Endothelial cell of umbilical vein (primary cell): ENCODE data around the gene STAG1. TPM values are rescaled to one million over a fixed set of nuclear protein-coding genes. Genes with fewer than 3 reads are reported as not detected.

Experiments
- BruUV-seq: library from RNA; stranded (reverse); fragments of 400-500 nt; replicated peaks from 2 replicates; lab custom pipeline; 2021; lab: Mats Ljungman, UMichigan
- CTCF ChIA-PET: fragments of 300-600, 350-600 bp; sonication (Branson Sonifier 250); formaldehyde crosslinking; loops from one replicate; lab custom pipeline; 2021; ENCODE audit warnings: antibody characterized with exemption, inconsistent platforms; lab: Charles Lee
- POLR2A ChIA-PET: fragments of 300-600, 350-600 bp; sonication (Branson Sonifier 250); formaldehyde crosslinking; loops from one replicate; lab custom pipeline; 2021; ENCODE audit warnings: antibody characterized with exemption, inconsistent platforms; lab: Charles Lee
- DNase-seq: peaks from one replicate; pipeline ENCODE4 v3.0.0-alpha.2; 2011; ENCODE audit warnings: low read depth, low spot score
- FAIRE-seq: peaks from 2 replicates; lab custom pipeline; 2011; peaks lifted over from hg19 to GRCh38; lab: Jason Lieb, UNC
- H2AFZ ChIP-seq: 2 replicates; pipeline ENCODE4 v1.6.0; 2012; ENCODE audit warnings: low read depth, low read length, control low read depth, inconsistent platforms
- H3K27ac ChIP-seq: 2 replicates; pipeline ENCODE4 v1.5.1; 2011; ENCODE audit warnings: low read depth, mild to moderate bottlenecking, control low read depth, low read length, moderate library complexity; ENCODE audit not compliant: insufficient read depth
- H3K27me3 ChIP-seq, 2 experiments: 2 replicates each; pipeline versions ENCODE4 v1.6.0 to v1.6.1; 2011; ENCODE audit warnings: low read length in 2 of 2, mixed read lengths in 1 of 2; ENCODE audit not compliant: control insufficient read depth in 2 of 2, insufficient read depth in 2 of 2
- H3K36me3 ChIP-seq, 2 experiments: 2 replicates in 1 of 2; 3 replicates in 1 of 2; pipeline ENCODE4 v1.5.1; 2011; ENCODE audit warnings: low read length in 2 of 2, mild to moderate bottlenecking in 1 of 2, moderate library complexity in 1 of 2; ENCODE audit not compliant: control insufficient read depth in 2 of 2, insufficient read depth in 2 of 2; ENCODE audit errors: extremely low read depth in 1 of 2
- H3K4me1 ChIP-seq: 3 replicates; pipeline ENCODE4 v1.5.1; 2011; ENCODE audit warnings: mild to moderate bottlenecking, low read length; ENCODE audit not compliant: control insufficient read depth, insufficient read depth; ENCODE audit errors: extremely low read depth
- H3K4me2 ChIP-seq: 2 replicates; pipeline ENCODE4 v1.6.1; 2011; ENCODE audit warnings: low read length, control low read depth, mixed read lengths; ENCODE audit not compliant: insufficient read depth
- H3K4me3 ChIP-seq, 3 experiments: fragments of 200-600 bp in 1 of 3; sonication (generic), shearing (Covaris generic) in 1 of 3; replicated peaks in 1 of 3; 2 replicates each; pipeline ENCODE4 v1.5.1; 2011 to 2016; ENCODE audit warnings: control low read depth in 3 of 3, low read length in 3 of 3, mild to moderate bottlenecking in 2 of 3, inconsistent platforms in 1 of 3, low read depth in 1 of 3, moderate library complexity in 1 of 3; ENCODE audit not compliant: insufficient read depth in 1 of 3
- H3K79me2 ChIP-seq: 2 replicates; pipeline ENCODE4 v1.6.0; 2012; ENCODE audit warnings: low read length, inconsistent platforms; ENCODE audit not compliant: control insufficient read depth, insufficient read depth
- H3K9ac ChIP-seq: replicated peaks from 2 replicates; pipeline ENCODE3; 2011; ENCODE audit warnings: low read length, control low read depth; ENCODE audit not compliant: insufficient read depth; ENCODE audit errors: extremely low read depth
- H3K9me1 ChIP-seq: replicated peaks from 3 replicates; pipeline ENCODE4 v1.6.0; 2011; ENCODE audit warnings: mild to moderate bottlenecking, low read length; ENCODE audit not compliant: control insufficient read depth, insufficient read depth; ENCODE audit errors: extremely low read depth
- H3K9me3 ChIP-seq: replicated peaks from 2 replicates; pipeline ENCODE4 v1.5.1; 2012; ENCODE audit warnings: low read length, inconsistent platforms; ENCODE audit not compliant: control insufficient read depth, insufficient read depth
- H4K20me1 ChIP-seq: replicated peaks from 2 replicates; pipeline ENCODE3; 2011; ENCODE audit warnings: mild to moderate bottlenecking, low read length; ENCODE audit not compliant: control insufficient read depth, insufficient read depth; ENCODE audit errors: extremely low read depth
- EZH2 ChIP-seq: IDR thresholded peaks from 2 replicates; pipeline ENCODE4 v1.6.1; 2012; ENCODE audit warnings: borderline replicate concordance, low read depth, mild to moderate bottlenecking, moderate library complexity, low read length, inconsistent platforms; ENCODE audit not compliant: severe bottlenecking
- FOS ChIP-seq: IDR thresholded peaks from 2 replicates; pipeline ENCODE4 v1.6.1; 2011; ENCODE audit warnings: mild to moderate bottlenecking, low read length, moderate library complexity, borderline replicate concordance; ENCODE audit not compliant: insufficient read depth
- MYC ChIP-seq: IDR thresholded peaks from one replicate; pipeline ENCODE4 v1.6.1; 2011; ENCODE audit warnings: mild to moderate bottlenecking, low read depth, low read length
- POLR2AphosphoS5 ChIP-seq: IDR thresholded peaks from 2 replicates; pipeline ENCODE4 v1.6.1; 2012; ENCODE audit warnings: low read depth, mild to moderate bottlenecking, control low read depth, low read length, moderate library complexity; ENCODE audit not compliant: insufficient read depth
- dilution Hi-C: fragments of 300-500 bp; cut with MboI; formaldehyde crosslinking; loops from one replicate; pipeline ENCODE4 v1.15.0; 2019; ENCODE audit warnings: low sequenced_read_pairs; ENCODE audit not compliant: extremely low pct_ligation_motif_present
- intact Hi-C: fragments of 100-400 bp; cut with micrococcal nuclease; formaldehyde crosslinking; loops from one replicate; pipeline ENCODE4 v1.10.0; 2022
- polyA plus RNA-seq, 4 experiments: library from polyadenylated mRNA; depleted of rRNA in 3 of 4; stranded (reverse) in 3 of 4; unstranded in 1 of 4; fragments of >200 nt; gene quantifications; 2 replicates each; pipeline versions ENCODE4 v1.2.1 to v1.2.3, GENCODE V29; 2011 to 2012; ENCODE audit warnings: missing spikeins in 1 of 4
- total RNA-seq: library from RNA; stranded (reverse); gene quantifications from 2 replicates; pipeline ENCODE4 v1.2.3, GENCODE V29; 2021
- TF ChIP-seq, protein P1 (sequence below): IDR thresholded peaks from 2 replicates; pipeline ENCODE4 v1.6.1; 2011; ENCODE audit not compliant: insufficient read depth, insufficient read length

STAG1 gene
- total and polyA plus RNA-seq, 2 donors (not counting 3 experiments of a cell fraction or from before 2014, with no cell fraction given), result 7.4 to 42.1 TPM

GRCh38 chr3:136297826-136298225 lies 454.4 kb downstream of the STAG1 start:
- H3K9me3 ChIP-seq, result no peaks in the 10 kb centered on the region
- no peak overlapping the region for H2AFZ ChIP-seq
- TF ChIP-seq FOS (no peak), MYC (no peak)
- TF ChIP-seq, protein P1, sequence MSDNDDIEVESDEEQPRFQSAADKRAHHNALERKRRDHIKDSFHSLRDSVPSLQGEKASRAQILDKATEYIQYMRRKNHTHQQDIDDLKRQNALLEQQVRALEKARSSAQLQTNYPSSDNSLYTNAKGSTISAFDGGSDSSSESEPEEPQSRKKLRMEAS, result no peak
- intact Hi-C loops, result no loop called here
- no peaks in the 10 kb centered on the region for H3K4me1 ChIP-seq
- no peaks in the 10 kb centered on the region for H4K20me1 ChIP-seq
- no peaks in the 10 kb centered on the region for H3K27me3 ChIP-seq
- H3K4me3 ChIP-seq, result no peak overlapping the region
- no peaks in the 10 kb centered on the region for H3K79me2 ChIP-seq
- no peak overlapping the region for H3K9ac ChIP-seq
- H3K4me2 ChIP-seq, result no peak overlapping the region
- dilution Hi-C loops, result no loop called here
- no TSS peak for BruUV-seq
- DNase-seq, result no peak
- H3K36me3 ChIP-seq, result peaks cover 3 to 11% of the 10 kb centered on the region in 2 experiments
- POLR2A ChIA-PET, result no interaction called here
- FAIRE-seq, result no peak
- CTCF ChIA-PET, result no interaction called here
- H3K9me1 ChIP-seq, result no peaks in the 10 kb centered on the region
- H3K27ac ChIP-seq, result no peak overlapping the region

DNA sequence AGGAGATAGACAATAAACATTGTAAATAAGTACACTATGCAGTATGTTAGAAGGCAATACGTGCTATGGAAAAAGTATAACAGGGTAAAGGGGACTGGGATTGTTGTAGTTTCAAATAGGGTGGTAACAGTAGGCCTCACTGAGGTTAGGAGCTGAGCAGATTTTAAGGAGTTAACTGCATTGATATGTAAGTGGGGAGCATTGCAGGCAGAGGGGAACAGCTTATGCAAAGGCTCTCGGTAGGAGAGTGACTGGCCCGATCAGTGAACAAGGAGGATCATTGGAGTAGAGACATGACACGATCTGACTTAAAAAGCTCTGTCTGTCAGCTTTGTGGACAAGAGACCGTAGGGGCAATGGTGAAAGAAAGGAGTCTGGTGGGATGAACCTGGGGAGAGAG lies 455.2 kb downstream of the STAG1 start:
- Histone ChIP-seq H3K9me3 (no peaks in the 10 kb centered on the region), H3K9ac (no peak overlapping the region), H3K27ac (no peak overlapping the region), H3K79me2 (no peaks in the 10 kb centered on the region), H3K9me1 (no peaks in the 10 kb centered on the region), H2AFZ (no peak overlapping the region), H3K4me3 (no peak overlapping the region), H3K27me3 (no peaks in the 10 kb centered on the region), H3K4me1 (no peaks in the 10 kb centered on the region), H3K36me3 (peaks cover 3 to 11% of the 10 kb centered on the region in 2 experiments), H3K4me2 (no peak overlapping the region), H4K20me1 (no peaks in the 10 kb centered on the region)
- intact Hi-C loops, result no loop called here
- ChIA-PET CTCF (no interaction called here), POLR2A (no interaction called here)
- TF ChIP-seq FOS (no peak), MYC (no peak), POLR2AphosphoS5 (no peak), EZH2 (no peak)
- FAIRE-seq (no peak), DNase-seq (no peak)
- dilution Hi-C loops, result no loop called here
- no TSS peak for BruUV-seq
